ENCODE data around the gene CARNS1.

GRCh38 chr11:67365736-67366444 is 49.6 kb upstream of the CARNS1 start:
- TF ChIP-seq CTCF (IDR thresholded peaks at IDR 0.05) (no peak), POLR2A (IDR thresholded peaks at IDR 0.05) (no peak)

Data from esophagus squamous epithelium (tissue), 4 donors.